IMR-90 (cell line): ENCODE results near the gene SLC35F3. TPM values are rescaled to one million over a fixed set of nuclear protein-coding genes. Genes with fewer than 3 reads are reported as not detected.

ENCODE experiments used
- ATAC-seq: fragments of 200-7000 bp; cut with Tn5 transposase; 2 replicates; pipeline ENCODE4 v1.9.1; 2020; ENCODE audit warnings: low read depth, mild to moderate bottlenecking, moderate library complexity
- BruUV-seq: library from RNA; stranded (reverse); fragments of 400-500 nt; replicated peaks from 2 replicates; lab custom pipeline; 2021; lab: Mats Ljungman, UMichigan
- CTCF ChIA-PET: fragments of 300-600 bp; formaldehyde crosslinking; extraction: SDS; loops from one replicate; lab custom pipeline; 2021; ENCODE audit warnings: antibody characterized with exemption; lab: Yijun Ruan, JAX
- POLR2A ChIA-PET: fragments of 300-600 bp; sonication (Branson Sonifier 250); formaldehyde crosslinking; loops from one replicate; lab custom pipeline; 2022; ENCODE audit warnings: antibody characterized with exemption; ENCODE audit not compliant: unreplicated experiment; lab: Charles Lee
- DNase-seq: peaks from one replicate; pipeline ENCODE4 v3.0.0; 2013
- H2AFZ ChIP-seq: replicated peaks from 2 replicates; pipeline ENCODE3; 2013; ENCODE audit warnings: low read length, mild to moderate bottlenecking; ENCODE audit not compliant: poor library complexity
- H2AK5ac ChIP-seq: 2 replicates; pipeline ENCODE4 v1.6.1; 2013; ENCODE audit warnings: low read depth, low read length, inconsistent platforms
- H2AK9ac ChIP-seq: replicated peaks from 2 replicates; pipeline ENCODE3; 2013; ENCODE audit warnings: mild to moderate bottlenecking, low read depth, low read length, moderate library complexity; ENCODE audit not compliant: poor library complexity
- H2BK120ac ChIP-seq: 2 replicates; pipeline ENCODE4 v1.6.1; 2013; ENCODE audit warnings: low read depth, low read length, inconsistent platforms
- H2BK15ac ChIP-seq: 3 replicates; pipeline ENCODE4 v1.6.1; 2013; ENCODE audit warnings: low read depth, low read length, inconsistent platforms
- H2BK20ac ChIP-seq: 2 replicates; pipeline ENCODE4 v1.6.1; 2013; ENCODE audit warnings: low read depth, mild to moderate bottlenecking, inconsistent platforms, low read length, moderate library complexity
- H2BK5ac ChIP-seq: 2 replicates; pipeline ENCODE4 v1.6.1; 2013; ENCODE audit warnings: mild to moderate bottlenecking, low read depth, low read length, inconsistent platforms; ENCODE audit not compliant: poor library complexity, severe bottlenecking
- H3K14ac ChIP-seq: replicated peaks from 2 replicates; pipeline ENCODE4 v1.6.1; 2013; ENCODE audit warnings: low read depth, low read length, inconsistent platforms
- H3K18ac ChIP-seq: 2 replicates; pipeline ENCODE4 v1.6.1; 2013; ENCODE audit warnings: low read depth, low read length, control low read depth
- H3K23ac ChIP-seq: 2 replicates; pipeline ENCODE4 v1.6.1; 2013; ENCODE audit warnings: low read depth, low read length, inconsistent platforms
- H3K27ac ChIP-seq: 2 replicates; pipeline ENCODE4 v1.5.1; 2013; ENCODE audit warnings: mild to moderate bottlenecking, control low read depth, low read length; ENCODE audit not compliant: insufficient read depth
- H3K27me3 ChIP-seq: 2 replicates; pipeline ENCODE4 v1.6.1; 2013; ENCODE audit warnings: low read length; ENCODE audit not compliant: control insufficient read depth, insufficient read depth
- H3K36me3 ChIP-seq: 2 replicates; pipeline ENCODE4 v1.6.1; 2013; ENCODE audit warnings: low read length, mixed read lengths; ENCODE audit not compliant: control insufficient read depth, insufficient read depth
- H3K4ac ChIP-seq: 2 replicates; pipeline ENCODE4 v1.6.1; 2013; ENCODE audit warnings: low read depth, low read length, inconsistent platforms
- H3K4me1 ChIP-seq: 2 replicates; pipeline ENCODE4 v1.6.1; 2013; ENCODE audit warnings: low read length, mixed read lengths; ENCODE audit not compliant: control insufficient read depth, insufficient read depth
- H3K4me2 ChIP-seq: 2 replicates; pipeline ENCODE4 v1.6.1; 2013; ENCODE audit warnings: low read depth, mild to moderate bottlenecking, control low read depth, low read length, moderate library complexity
- H3K4me3 ChIP-seq: 2 replicates; pipeline ENCODE4 v1.5.1; 2013; ENCODE audit warnings: low read depth, mild to moderate bottlenecking, control low read depth, low read length, moderate library complexity; ENCODE audit not compliant: insufficient read depth
- H3K56ac ChIP-seq: 2 replicates; pipeline ENCODE4 v1.6.1; 2013; ENCODE audit warnings: low read length, inconsistent platforms; ENCODE audit not compliant: insufficient read depth; ENCODE audit errors: extremely low read depth
- H3K79me1 ChIP-seq, 2 experiments: 2 replicates each; pipeline ENCODE4 v1.6.1; 2013; ENCODE audit warnings: low read length in 2 of 2, inconsistent platforms in 1 of 2, low read depth in 1 of 2
- H3K9ac ChIP-seq: 2 replicates; pipeline ENCODE4 v1.6.1; 2013; ENCODE audit warnings: low read depth, low read length, control low read depth
- H3K9me1 ChIP-seq: 2 replicates; pipeline ENCODE4 v1.6.1; 2013; ENCODE audit warnings: low read length, inconsistent platforms; ENCODE audit not compliant: insufficient read depth
- H3K9me3 ChIP-seq: 2 replicates; pipeline ENCODE4 v1.6.1; 2013; ENCODE audit warnings: low read length; ENCODE audit not compliant: control insufficient read depth, insufficient read depth
- H4K20me1 ChIP-seq: 2 replicates; pipeline ENCODE4 v1.6.1; 2013; ENCODE audit warnings: low read length, inconsistent platforms; ENCODE audit not compliant: insufficient read depth
- H4K5ac ChIP-seq: 2 replicates; pipeline ENCODE4 v1.6.1; 2013; ENCODE audit warnings: mild to moderate bottlenecking, low read depth, low read length, control low read depth
- H4K8ac ChIP-seq, 2 experiments: 2 replicates each; pipeline ENCODE4 v1.6.1; 2013; ENCODE audit warnings: low read depth in 2 of 2, low read length in 2 of 2, control low read depth in 1 of 2, inconsistent platforms in 1 of 2
- H4K91ac ChIP-seq: 2 replicates; pipeline ENCODE4 v1.6.1; 2013; ENCODE audit warnings: low read depth, low read length, inconsistent platforms; ENCODE audit not compliant: insufficient read depth
- BHLHE40 ChIP-seq: fragments of 150-350 bp; IDR thresholded peaks from 2 replicates; pipeline ENCODE4 v1.6.1; 2016; ENCODE audit warnings: mild to moderate bottlenecking, low read depth, low read length
- CEBPB ChIP-seq: IDR thresholded peaks from 2 replicates; pipeline ENCODE4 v1.6.1; 2012; ENCODE audit warnings: low read depth, low read length, improper control_type of control experiment
- CHD1 ChIP-seq: IDR thresholded peaks from 2 replicates; pipeline ENCODE4 v1.6.1; 2012; ENCODE audit warnings: low read depth, low read length, improper control_type of control experiment
- CTCF ChIP-seq: conservative IDR thresholded peaks from 2 replicates; pipeline ENCODE4 v1.5.1; 2012; ENCODE audit warnings: mild to moderate bottlenecking, low read depth, low read length, improper control_type of control experiment
- FOS ChIP-seq: fragments of 150-350 bp; IDR thresholded peaks from 2 replicates; pipeline ENCODE4 v1.6.1; 2016; ENCODE audit warnings: low read depth, low read length
- MAFK ChIP-seq: IDR thresholded peaks from 2 replicates; pipeline ENCODE4 v1.6.1; 2012; ENCODE audit warnings: low read depth, low read length, improper control_type of control experiment
- MAZ ChIP-seq: IDR thresholded peaks from 2 replicates; pipeline ENCODE4 v1.6.1; 2012; ENCODE audit warnings: low read depth, mild to moderate bottlenecking, low read length, improper control_type of control experiment, moderate library complexity, borderline replicate concordance
- MXI1 ChIP-seq: IDR thresholded peaks from 2 replicates; pipeline ENCODE4 v1.6.1; 2012; ENCODE audit warnings: low read depth, mild to moderate bottlenecking, low read length, moderate library complexity, borderline replicate concordance
- NFE2L2 ChIP-seq: fragments of 150-350 bp; IDR thresholded peaks from 2 replicates; pipeline ENCODE4 v1.6.1; 2016; ENCODE audit warnings: low read depth, mild to moderate bottlenecking, low read length
- POLR2A ChIP-seq: IDR thresholded peaks from 2 replicates; pipeline ENCODE4 v1.6.1; 2012; ENCODE audit warnings: mild to moderate bottlenecking, low read depth, low read length
- RAD21 ChIP-seq: IDR thresholded peaks from 2 replicates; pipeline ENCODE4 v1.6.1; 2012; ENCODE audit warnings: low read length, improper control_type of control experiment
- RCOR1 ChIP-seq: IDR thresholded peaks from 2 replicates; pipeline ENCODE4 v1.6.1; 2012; ENCODE audit warnings: mild to moderate bottlenecking, low read length, improper control_type of control experiment; ENCODE audit not compliant: insufficient replicate concordance
- RFX5 ChIP-seq: IDR thresholded peaks from 2 replicates; pipeline ENCODE4 v1.8.0; 2012; ENCODE audit warnings: low read depth, mild to moderate bottlenecking, low read length, moderate library complexity
- SMC3 ChIP-seq: fragments of 150-350 bp; IDR thresholded peaks from 2 replicates; pipeline ENCODE4 v1.6.1; 2016; ENCODE audit warnings: low read depth, mild to moderate bottlenecking, antibody characterized with exemption, low read length, moderate library complexity
- WGBS, 2 experiments: methylation state at CpG; one replicate each; pipeline versions ENCODE4 v1.1.5 to v1.1.7; 2013; ENCODE audit warnings: missing lambda C conversion rate in 2 of 2; ENCODE audit not compliant: insufficient read length in 1 of 2; ENCODE audit errors: extremely low coverage in 2 of 2; 5-methylcytosine and 5-hydroxymethylcytosine counted together
- dilution Hi-C: fragments of 300-500 bp; cut with HindIII; formaldehyde crosslinking; loops from one replicate; pipeline ENCODE4 v1.14.3; 2018; ENCODE audit warnings: low sequenced_read_pairs; ENCODE audit not compliant: unreplicated experiment
- in situ Hi-C: fragments of 300-500 bp; cut with MboI; formaldehyde crosslinking; loops from 3 replicates; pipeline ENCODE4 v1.14.3; 2019; ENCODE audit warnings: low sequenced_read_pairs, inconsistent platforms, mixed read lengths
- intact Hi-C: fragments of 100-400 bp; cut with micrococcal nuclease; formaldehyde crosslinking; loops from 2 replicates; pipeline ENCODE4 v1.10.0; 2022
- polyA plus RNA-seq, 3 experiments: library from polyadenylated mRNA; depleted of rRNA; stranded (reverse); fragments of >200 nt; gene quantifications; 2 replicates each; pipeline ENCODE4 v1.2.3, GENCODE V29; 2012; ENCODE audit warnings: low replicate concordance in 1 of 3
- total RNA-seq: library from RNA; depleted of rRNA; stranded (reverse); fragments of >200 nt; gene quantifications from 2 replicates; pipeline ENCODE4 v1.2.3, GENCODE V29; 2012
- TF ChIP-seq, protein P1 (sequence below): fragments of 150-350 bp; IDR thresholded peaks from 2 replicates; pipeline ENCODE4 v1.6.1; 2017; ENCODE audit warnings: mild to moderate bottlenecking, antibody characterized with exemption, low read length, low read depth
- TF ChIP-seq, protein P2 (sequence below): fragments of 150-350 bp; IDR thresholded peaks from 2 replicates; pipeline ENCODE4 v1.6.1; 2016; ENCODE audit warnings: low read depth, mild to moderate bottlenecking, low read length, moderate library complexity, borderline replicate concordance

Gene SLC35F3
- total and polyA plus RNA-seq, 2 of the 4 experiments (the other 2 are of a cell fraction): under 0.01 to 0.17 TPM

DNA sequence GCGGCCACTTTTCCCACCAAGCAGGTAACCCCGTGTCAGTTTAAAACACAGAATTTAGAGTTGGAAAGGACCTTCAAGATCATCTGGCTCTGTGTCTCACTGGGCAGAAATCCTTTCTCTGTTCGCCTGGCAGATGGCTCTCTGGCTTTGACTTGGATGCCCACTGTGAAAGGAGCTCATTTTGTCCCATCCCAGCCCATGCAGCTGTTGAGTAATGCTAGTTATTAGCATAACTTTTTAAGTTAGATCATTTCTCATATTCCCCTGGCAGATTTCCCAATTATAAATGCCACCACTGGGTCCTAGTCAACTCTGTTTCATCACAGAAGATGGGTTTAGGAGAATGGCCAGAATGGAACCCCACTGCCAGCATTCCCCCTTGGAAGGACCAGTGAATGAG is 55.9 kb downstream of the SLC35F3 start:
- ATAC-seq (no peak), DNase-seq (no peak)
- in situ Hi-C loops (no loop called here), dilution Hi-C loops (no loop called here), intact Hi-C loops (no loop called here)
- no peak overlapping the region for H3K4me2 ChIP-seq
- no peak overlapping the region for H4K91ac ChIP-seq
- 73% methylated on average over 2 of the region's 3 CpGs; no CpG with 5 or more reads in 1 of the 2 experiments for WGBS, 2 experiments
- no peak overlapping the region for H2BK15ac ChIP-seq
- no peaks in the 10 kb centered on the region for H4K20me1 ChIP-seq
- no peak overlapping the region for H3K23ac ChIP-seq
- H3K18ac ChIP-seq: no peak overlapping the region
- no peak overlapping the region for H3K4ac ChIP-seq
- no peaks in the 10 kb centered on the region for H3K79me1 ChIP-seq
- ChIA-PET POLR2A (no interaction called here), CTCF (interaction anchor here (0.6 kb wide), 1 partner anchor 663 kb away, joined by 3 read pairs; no protein-coding TSS in a partner anchor)
- no TSS peak for BruUV-seq
- TF ChIP-seq MAFK (no peak), RCOR1 (no peak), CEBPB (no peak), MXI1 (no peak), NFE2L2 (no peak), BHLHE40 (no peak), RAD21 (no peak), CTCF (no peak), RFX5 (no peak), FOS (no peak), MAZ (no peak), CHD1 (no peak), SMC3 (no peak), POLR2A (no peak)
- TF ChIP-seq, protein P1, sequence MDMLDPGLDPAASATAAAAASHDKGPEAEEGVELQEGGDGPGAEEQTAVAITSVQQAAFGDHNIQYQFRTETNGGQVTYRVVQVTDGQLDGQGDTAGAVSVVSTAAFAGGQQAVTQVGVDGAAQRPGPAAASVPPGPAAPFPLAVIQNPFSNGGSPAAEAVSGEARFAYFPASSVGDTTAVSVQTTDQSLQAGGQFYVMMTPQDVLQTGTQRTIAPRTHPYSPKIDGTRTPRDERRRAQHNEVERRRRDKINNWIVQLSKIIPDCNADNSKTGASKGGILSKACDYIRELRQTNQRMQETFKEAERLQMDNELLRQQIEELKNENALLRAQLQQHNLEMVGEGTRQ: no peak
- TF ChIP-seq, protein P2, sequence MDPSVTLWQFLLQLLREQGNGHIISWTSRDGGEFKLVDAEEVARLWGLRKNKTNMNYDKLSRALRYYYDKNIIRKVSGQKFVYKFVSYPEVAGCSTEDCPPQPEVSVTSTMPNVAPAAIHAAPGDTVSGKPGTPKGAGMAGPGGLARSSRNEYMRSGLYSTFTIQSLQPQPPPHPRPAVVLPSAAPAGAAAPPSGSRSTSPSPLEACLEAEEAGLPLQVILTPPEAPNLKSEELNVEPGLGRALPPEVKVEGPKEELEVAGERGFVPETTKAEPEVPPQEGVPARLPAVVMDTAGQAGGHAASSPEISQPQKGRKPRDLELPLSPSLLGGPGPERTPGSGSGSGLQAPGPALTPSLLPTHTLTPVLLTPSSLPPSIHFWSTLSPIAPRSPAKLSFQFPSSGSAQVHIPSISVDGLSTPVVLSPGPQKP: no peak
- H3K27me3 ChIP-seq: no peaks in the 10 kb centered on the region
- H3K9me1 ChIP-seq: no peaks in the 10 kb centered on the region
- no peak overlapping the region for H2BK120ac ChIP-seq
- H2BK5ac ChIP-seq: no peak overlapping the region
- no peaks in the 10 kb centered on the region for H3K36me3 ChIP-seq
- H3K9me3 ChIP-seq: peaks cover 36% of the 10 kb centered on the region
- no peak overlapping the region for H3K9ac ChIP-seq
- H3K27ac ChIP-seq: no peak overlapping the region
- H3K4me3 ChIP-seq: no peak overlapping the region
- no peak overlapping the region for H2AFZ ChIP-seq
- H2BK20ac ChIP-seq: no peak overlapping the region
- no peak overlapping the region for H2AK5ac ChIP-seq
- no peak overlapping the region for H3K56ac ChIP-seq
- no peak overlapping the region for H2AK9ac ChIP-seq
- no peaks in the 10 kb centered on the region for H3K4me1 ChIP-seq
- H4K8ac ChIP-seq: no peak overlapping the region
- no peak overlapping the region for H3K14ac ChIP-seq
- H4K5ac ChIP-seq: no peak overlapping the region
